ENCODE results near the gene CDK5RAP3.

CDK5RAP3 gene

GRCh38 chr17:47957591-47958490 lies 13.1 kb upstream of the CDK5RAP3 start, which contains the start of gene PRR15L:
Gene PRR15L, minus strand, starts transcription at chr17:47957883. Its CDS starts 4,649 bp downstream, at chr17:47953234.
- Histone ChIP-seq H3K4me3 (ENCODE audit: insufficient read depth, low read depth, low read length, poor library complexity, severe bottlenecking) (no peak within 1 kb of the TSS), H3K9me3 (ENCODE audit: control insufficient read depth, low read length) (no peaks in the 10 kb centered on the region), H3K27me3 (replicated peaks; ENCODE audit: control insufficient read depth, insufficient read depth, low read length, poor library complexity, severe bottlenecking) (no peaks in the 10 kb centered on the region), H3K4me1 (ENCODE audit: control insufficient read depth, insufficient read depth, low read length, poor library complexity, severe bottlenecking) (no peaks in the 10 kb centered on the region), H3K36me3 (ENCODE audit: control insufficient read depth, insufficient read depth, low read length) (no peaks in the 10 kb centered on the region), H3K27ac (ENCODE audit: insufficient read depth, low read length, poor library complexity, severe bottlenecking) (no peak within 1 kb of the TSS)
- no peak for DNase-seq

GRCh38 chr17:47959825-47960655 lies 10.9 kb upstream of the CDK5RAP3 start:
- H3K27me3 ChIP-seq (replicated peaks; ENCODE audit: control insufficient read depth, insufficient read depth, low read length, poor library complexity, severe bottlenecking) = no peaks in the 10 kb centered on the region
- DNase-seq = no peak
- H3K4me3 ChIP-seq (ENCODE audit: insufficient read depth, low read depth, low read length, poor library complexity, severe bottlenecking) = no peak overlapping the region
- H3K27ac ChIP-seq (ENCODE audit: insufficient read depth, low read length, poor library complexity, severe bottlenecking) = no peak overlapping the region
- no peaks in the 10 kb centered on the region for H3K36me3 ChIP-seq (ENCODE audit: control insufficient read depth, insufficient read depth, low read length)
- H3K4me1 ChIP-seq (ENCODE audit: control insufficient read depth, insufficient read depth, low read length, poor library complexity, severe bottlenecking) = no peaks in the 10 kb centered on the region
- no peaks in the 10 kb centered on the region for H3K9me3 ChIP-seq (ENCODE audit: control insufficient read depth, low read length)

GRCh38 chr17:47961406-47961805 lies 9.5 kb upstream of the CDK5RAP3 start:
- H3K27me3 ChIP-seq (replicated peaks; ENCODE audit: control insufficient read depth, insufficient read depth, low read length, poor library complexity, severe bottlenecking) = no peaks in the 10 kb centered on the region

GRCh38 chr17:47962901-47963300 lies 8.0 kb upstream of the CDK5RAP3 start:
- H3K4me1 ChIP-seq (ENCODE audit: control insufficient read depth, insufficient read depth, low read length, poor library complexity, severe bottlenecking) = no peaks in the 10 kb centered on the region
- no peaks in the 10 kb centered on the region for H3K9me3 ChIP-seq (ENCODE audit: control insufficient read depth, low read length)
- H3K27ac ChIP-seq (ENCODE audit: insufficient read depth, low read length, poor library complexity, severe bottlenecking) = no peak overlapping the region
- no peak overlapping the region for H3K4me3 ChIP-seq (ENCODE audit: insufficient read depth, low read depth, low read length, poor library complexity, severe bottlenecking)
- H3K36me3 ChIP-seq (ENCODE audit: control insufficient read depth, insufficient read depth, low read length) = no peaks in the 10 kb centered on the region
- DNase-seq = no peak
- H3K27me3 ChIP-seq (replicated peaks; ENCODE audit: control insufficient read depth, insufficient read depth, low read length, poor library complexity, severe bottlenecking) = no peaks in the 10 kb centered on the region

More at GRCh38 chr17:47961406-47961805, 9.5 kb upstream of the CDK5RAP3 start:
- Histone ChIP-seq H3K9me3 (ENCODE audit: control insufficient read depth, low read length) (no peaks in the 10 kb centered on the region), H3K4me3 (ENCODE audit: insufficient read depth, low read depth, low read length, poor library complexity, severe bottlenecking) (no peak overlapping the region), H3K4me1 (ENCODE audit: control insufficient read depth, insufficient read depth, low read length, poor library complexity, severe bottlenecking) (no peaks in the 10 kb centered on the region), H3K27ac (ENCODE audit: insufficient read depth, low read length, poor library complexity, severe bottlenecking) (no peak overlapping the region), H3K36me3 (ENCODE audit: control insufficient read depth, insufficient read depth, low read length) (no peaks in the 10 kb centered on the region)
- DNase-seq = no peak

GRCh38 chr17:47964856-47965255 lies 6.1 kb upstream of the CDK5RAP3 start:
- H3K4me3 ChIP-seq (ENCODE audit: insufficient read depth, low read depth, low read length, poor library complexity, severe bottlenecking) = no peak overlapping the region
- no peaks in the 10 kb centered on the region for H3K36me3 ChIP-seq (ENCODE audit: control insufficient read depth, insufficient read depth, low read length)
- H3K27me3 ChIP-seq (replicated peaks; ENCODE audit: control insufficient read depth, insufficient read depth, low read length, poor library complexity, severe bottlenecking) = no peaks in the 10 kb centered on the region
- H3K27ac ChIP-seq (ENCODE audit: insufficient read depth, low read length, poor library complexity, severe bottlenecking) = no peak overlapping the region
- peaks cover 2% of the 10 kb centered on the region for H3K4me1 ChIP-seq (ENCODE audit: control insufficient read depth, insufficient read depth, low read length, poor library complexity, severe bottlenecking)
- H3K9me3 ChIP-seq (ENCODE audit: control insufficient read depth, low read length) = no peaks in the 10 kb centered on the region
- DNase-seq = no peak

- H3K9me3 ChIP-seq (ENCODE audit: control insufficient read depth, low read length) = no peaks in the 10 kb centered on the region
- H3K4me3 ChIP-seq (ENCODE audit: insufficient read depth, low read depth, low read length, poor library complexity, severe bottlenecking) = no peak overlapping the region
- DNase-seq = no peak
- peaks cover 9% of the 10 kb centered on the region for H3K4me1 ChIP-seq (ENCODE audit: control insufficient read depth, insufficient read depth, low read length, poor library complexity, severe bottlenecking)
- H3K27me3 ChIP-seq (replicated peaks; ENCODE audit: control insufficient read depth, insufficient read depth, low read length, poor library complexity, severe bottlenecking) = no peaks in the 10 kb centered on the region
- H3K36me3 ChIP-seq (ENCODE audit: control insufficient read depth, insufficient read depth, low read length) = no peaks in the 10 kb centered on the region
- no peak overlapping the region for H3K27ac ChIP-seq (ENCODE audit: insufficient read depth, low read length, poor library complexity, severe bottlenecking)
These were observed 4.8 kb upstream of the CDK5RAP3 start for GRCh38 chr17:47966079-47966519.

- H3K36me3 ChIP-seq (ENCODE audit: control insufficient read depth, insufficient read depth, low read length) = no peaks in the 10 kb centered on the region
- H3K4me3 ChIP-seq (ENCODE audit: insufficient read depth, low read depth, low read length, poor library complexity, severe bottlenecking) = no peak overlapping the region
- no peaks in the 10 kb centered on the region for H3K9me3 ChIP-seq (ENCODE audit: control insufficient read depth, low read length)
- H3K4me1 ChIP-seq (ENCODE audit: control insufficient read depth, insufficient read depth, low read length, poor library complexity, severe bottlenecking) = peaks cover 17% of the 10 kb centered on the region
- H3K27ac ChIP-seq (ENCODE audit: insufficient read depth, low read length, poor library complexity, severe bottlenecking) = no peak overlapping the region
- no peak for DNase-seq
- H3K27me3 ChIP-seq (replicated peaks; ENCODE audit: control insufficient read depth, insufficient read depth, low read length, poor library complexity, severe bottlenecking) = no peaks in the 10 kb centered on the region
These were observed 3.2 kb upstream of the CDK5RAP3 start for GRCh38 chr17:47967607-47968252.

GRCh38 chr17:47968836-47969235 lies 2.1 kb upstream of the CDK5RAP3 start:
- no peaks in the 10 kb centered on the region for H3K27me3 ChIP-seq (replicated peaks; ENCODE audit: control insufficient read depth, insufficient read depth, low read length, poor library complexity, severe bottlenecking)
- H3K4me3 ChIP-seq (ENCODE audit: insufficient read depth, low read depth, low read length, poor library complexity, severe bottlenecking) = no peak overlapping the region
- H3K4me1 ChIP-seq (ENCODE audit: control insufficient read depth, insufficient read depth, low read length, poor library complexity, severe bottlenecking) = peaks cover 17% of the 10 kb centered on the region
- H3K36me3 ChIP-seq (ENCODE audit: control insufficient read depth, insufficient read depth, low read length) = peaks cover 2% of the 10 kb centered on the region
- H3K9me3 ChIP-seq (ENCODE audit: control insufficient read depth, low read length) = no peaks in the 10 kb centered on the region
- no peak for DNase-seq
- H3K27ac ChIP-seq (ENCODE audit: insufficient read depth, low read length, poor library complexity, severe bottlenecking) = no peak overlapping the region

GRCh38 chr17:47969930-47970724 lies 786 bp upstream of the CDK5RAP3 start:
- Histone ChIP-seq H3K9me3 (ENCODE audit: control insufficient read depth, low read length) (no peaks in the 10 kb centered on the region), H3K4me1 (ENCODE audit: control insufficient read depth, insufficient read depth, low read length, poor library complexity, severe bottlenecking) (peaks cover 17% of the 10 kb centered on the region), H3K4me3 (ENCODE audit: insufficient read depth, low read depth, low read length, poor library complexity, severe bottlenecking) (peak overlapping the region; percentile 83), H3K36me3 (ENCODE audit: control insufficient read depth, insufficient read depth, low read length) (peaks cover 8% of the 10 kb centered on the region), H3K27me3 (replicated peaks; ENCODE audit: control insufficient read depth, insufficient read depth, low read length, poor library complexity, severe bottlenecking) (no peaks in the 10 kb centered on the region), H3K27ac (ENCODE audit: insufficient read depth, low read length, poor library complexity, severe bottlenecking) (peak overlapping the region; percentile 59)
- no peak for DNase-seq
